KMS-11 (cell line): ENCODE data around the gene MEX3D.

Experiments
- H2AFZ ChIP-seq: fragments of 200-600 bp; sonication (generic); 2 replicates; pipeline ENCODE4 v1.6.1; 2016; ENCODE audit warnings: antibody characterized with exemption, mixed run types, low read depth
- H3K27ac ChIP-seq: fragments of 200-600 bp; sonication (generic); 2 replicates; pipeline ENCODE4 v1.6.1; 2016; ENCODE audit warnings: mild to moderate bottlenecking, mixed run types
- H3K27me3 ChIP-seq: fragments of 200-600 bp; sonication (generic); 2 replicates; pipeline ENCODE4 v1.6.1; 2017; ENCODE audit warnings: mild to moderate bottlenecking, low read depth, mixed run types, moderate library complexity; ENCODE audit not compliant: insufficient read depth
- H3K36me3 ChIP-seq: fragments of 200-600 bp; sonication (generic); 2 replicates; pipeline ENCODE4 v1.6.1; 2017; ENCODE audit warnings: mild to moderate bottlenecking, mixed run types; ENCODE audit not compliant: insufficient read depth
- H3K4me1 ChIP-seq: fragments of 200-600 bp; sonication (generic); 2 replicates; pipeline ENCODE4 v1.6.1; 2016; ENCODE audit warnings: mild to moderate bottlenecking, low read depth, mixed run types; ENCODE audit not compliant: poor library complexity, severe bottlenecking
- H3K4me2 ChIP-seq: fragments of 200-600 bp; sonication (generic); 2 replicates; pipeline ENCODE4 v1.7.0; 2016; ENCODE audit warnings: mild to moderate bottlenecking, mixed run types
- H3K4me3 ChIP-seq: fragments of 200-600 bp; sonication (generic); IDR thresholded peaks from 2 replicates; pipeline ENCODE4 v1.6.1; 2017; ENCODE audit warnings: low read depth, low read length, mixed read lengths; ENCODE audit not compliant: insufficient read depth
- H3K79me2 ChIP-seq: fragments of 200-600 bp; sonication (generic); 2 replicates; pipeline ENCODE4 v1.6.1; 2016; ENCODE audit warnings: low read depth, mixed run types; ENCODE audit not compliant: insufficient read depth
- H3K9ac ChIP-seq: fragments of 200-600 bp; sonication (generic); 2 replicates; pipeline ENCODE4 v1.6.1; 2016; ENCODE audit warnings: mild to moderate bottlenecking, mixed run types
- H4K20me1 ChIP-seq: fragments of 200-600 bp; sonication (generic); 2 replicates; pipeline ENCODE4 v1.6.1; 2016; ENCODE audit warnings: mild to moderate bottlenecking, mixed run types; ENCODE audit not compliant: insufficient read depth
- CTCF ChIP-seq: fragments of 200-600 bp; sonication (generic); conservative IDR thresholded peaks from 2 replicates; pipeline ENCODE4 v1.6.1; 2017; ENCODE audit warnings: low read depth, mild to moderate bottlenecking, antibody characterized with exemption, low read length, moderate library complexity, mixed read lengths

The MEX3D gene

DNA sequence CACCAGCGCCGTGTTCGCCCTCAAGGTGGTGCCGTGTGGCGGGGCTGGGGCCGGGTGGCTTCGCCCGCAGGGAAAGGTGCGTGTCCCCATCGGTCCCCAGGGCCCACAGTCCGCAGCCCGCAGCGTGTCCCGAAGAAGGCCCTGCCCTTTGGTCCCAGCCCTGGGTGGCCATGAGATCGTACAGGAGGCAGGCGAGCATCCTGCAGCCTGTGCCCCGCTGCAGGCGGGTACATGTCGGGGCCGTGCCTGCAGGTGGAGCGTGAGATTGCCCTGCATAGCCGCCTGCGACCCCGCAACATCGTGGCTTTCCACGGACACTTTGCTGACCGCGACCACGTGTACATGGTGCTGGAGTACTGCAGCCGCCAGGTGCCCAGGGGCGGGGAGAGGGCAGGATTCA lies 42.8 kb downstream of the MEX3D start:
- Histone ChIP-seq H3K27me3 (peaks cover 50% of the 10 kb centered on the region), H3K4me3 (no peak overlapping the region), H3K27ac (no peak overlapping the region), H4K20me1 (no peaks in the 10 kb centered on the region), H3K9ac (no peak overlapping the region), H3K4me1 (peaks cover 2% of the 10 kb centered on the region), H3K36me3 (no peaks in the 10 kb centered on the region), H2AFZ (no peak overlapping the region), H3K4me2 (no peak overlapping the region), H3K79me2 (no peaks in the 10 kb centered on the region)
- TF ChIP-seq CTCF: no peak

DNA sequence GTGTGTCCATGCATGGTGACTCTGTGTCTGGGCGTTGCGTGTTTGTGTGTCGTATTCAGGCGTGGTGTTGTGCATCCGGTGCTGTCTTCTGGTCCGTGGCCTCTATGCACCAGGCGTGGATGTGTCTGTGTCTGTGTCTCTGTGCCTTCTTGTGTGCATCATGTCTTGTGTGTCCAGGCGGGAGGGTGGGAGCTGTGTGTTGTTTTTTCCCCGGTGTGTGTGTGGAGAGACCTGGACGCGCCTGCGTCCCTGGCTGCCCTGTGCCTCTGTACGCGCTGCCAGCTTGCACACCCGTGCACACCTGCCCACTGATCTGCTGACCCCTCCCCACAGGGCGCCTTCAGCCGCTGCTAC lies 43.2 kb downstream of the MEX3D start:
- Histone ChIP-seq H2AFZ (no peak overlapping the region), H3K79me2 (no peaks in the 10 kb centered on the region), H3K4me1 (peaks cover 6% of the 10 kb centered on the region), H3K27ac (no peak overlapping the region), H3K27me3 (peaks cover 48% of the 10 kb centered on the region), H3K9ac (no peak overlapping the region), H4K20me1 (no peaks in the 10 kb centered on the region), H3K4me3 (no peak overlapping the region), H3K4me2 (no peak overlapping the region), H3K36me3 (no peaks in the 10 kb centered on the region)
- no peak for TF ChIP-seq CTCF

DNA sequence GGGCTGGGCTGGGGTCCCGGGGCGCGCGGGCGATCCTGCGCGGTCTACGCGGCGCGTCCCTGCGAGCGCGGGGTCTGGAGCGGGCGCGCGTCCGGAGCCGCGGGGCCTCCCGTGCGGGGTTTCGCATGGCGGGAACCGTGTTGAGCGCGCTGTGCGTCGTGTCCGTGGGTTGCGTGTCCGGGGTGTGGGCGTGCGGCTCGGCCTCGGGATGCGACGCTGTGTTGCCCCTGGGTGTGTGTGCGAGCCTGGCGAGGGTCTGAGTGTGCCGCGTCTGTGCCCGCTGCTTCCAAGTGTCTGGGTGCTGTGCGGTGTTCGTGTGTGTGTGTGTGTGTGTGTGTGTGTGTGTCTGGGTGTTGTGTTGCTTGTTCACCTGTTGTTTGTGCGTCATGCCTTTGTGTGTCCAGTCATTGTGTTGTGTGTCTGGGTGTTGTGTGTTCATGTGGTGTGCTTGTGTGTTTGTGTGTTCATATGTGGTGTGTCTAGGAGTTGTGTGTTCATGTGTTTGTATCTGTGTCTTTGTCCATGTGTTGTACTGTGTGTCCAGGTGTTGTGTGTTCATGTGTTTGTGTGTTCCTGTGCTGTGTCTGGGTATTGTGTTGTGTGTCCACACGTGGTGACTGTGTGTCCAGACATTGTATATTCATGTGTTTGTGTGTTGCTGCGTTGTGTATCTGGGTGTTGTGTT lies 43.7 kb downstream of the MEX3D start:
- H3K79me2 ChIP-seq: no peaks in the 10 kb centered on the region
- no peak overlapping the region for H3K9ac ChIP-seq
- H4K20me1 ChIP-seq: no peaks in the 10 kb centered on the region
- H3K27me3 ChIP-seq: peaks cover 43% of the 10 kb centered on the region
- H3K4me2 ChIP-seq: no peak overlapping the region
- no peak for TF ChIP-seq CTCF
- H3K4me3 ChIP-seq: no peak overlapping the region
- H3K27ac ChIP-seq: no peak overlapping the region
- no peaks in the 10 kb centered on the region for H3K36me3 ChIP-seq
- H3K4me1 ChIP-seq: peaks cover 6% of the 10 kb centered on the region
- H2AFZ ChIP-seq: no peak overlapping the region

DNA sequence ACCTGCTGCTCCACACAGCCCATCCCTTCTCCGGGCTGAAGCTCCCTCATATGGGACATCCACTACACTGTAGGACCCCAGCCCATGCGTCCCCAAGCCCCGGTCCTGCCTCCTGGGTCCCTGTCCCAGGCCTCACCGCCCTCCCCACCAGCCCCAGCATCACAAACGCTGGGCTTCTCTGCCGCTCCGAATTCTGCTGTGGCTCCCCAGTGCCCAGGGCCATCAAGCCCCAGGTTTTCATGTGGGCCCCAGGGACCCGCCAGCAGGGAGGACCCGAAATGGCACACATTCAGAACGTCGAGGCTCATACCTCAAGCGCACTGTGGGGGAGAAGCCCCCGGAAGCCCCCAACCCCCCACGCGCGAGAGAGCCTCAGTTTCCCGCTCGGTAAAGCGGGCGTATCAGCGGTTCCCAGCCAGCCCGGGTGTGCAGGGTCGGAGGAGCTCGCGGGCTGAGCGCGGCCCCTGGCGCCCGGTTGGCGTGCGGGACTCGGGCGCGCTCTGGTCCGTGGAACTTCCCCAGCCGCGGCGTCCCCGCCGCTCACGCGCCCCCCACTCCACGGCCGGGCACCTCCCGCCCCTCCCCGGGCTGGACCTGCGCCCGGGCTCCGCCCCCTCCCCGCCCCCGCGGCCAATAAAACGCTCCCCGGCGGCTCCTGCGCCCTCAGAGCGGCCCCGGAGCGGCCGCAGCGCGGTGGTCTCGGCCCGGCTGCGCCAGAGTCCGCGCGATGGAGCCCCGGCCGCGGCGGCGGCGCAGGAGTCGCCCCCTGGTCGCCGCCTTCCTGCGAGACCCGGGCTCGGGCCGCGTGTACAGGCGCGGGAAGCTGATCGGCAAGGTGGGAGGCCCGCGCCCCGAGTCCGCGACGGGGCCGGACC lies 44.5 kb downstream of the MEX3D start, which contains the start of gene PLK5:
TSS of gene PLK5 (plus strand) at position 666 of the 875 bp plus-strand sequence. CDS start 2,920 bp downstream, outside the sequence.
- Histone ChIP-seq H3K27me3 (peaks cover 36% of the 10 kb centered on the region), H2AFZ (no peak within 1 kb of the TSS), H4K20me1 (no peaks in the 10 kb centered on the region), H3K36me3 (no peaks in the 10 kb centered on the region), H3K4me2 (no peak within 1 kb of the TSS), H3K27ac (no peak within 1 kb of the TSS), H3K79me2 (no peaks in the 10 kb centered on the region), H3K9ac (no peak within 1 kb of the TSS), H3K4me1 (peaks cover 6% of the 10 kb centered on the region), H3K4me3 (no peak within 1 kb of the TSS)
- TF ChIP-seq CTCF: no peak
